ENCODE data around the gene C17orf107.
"Not testable (repeated sequence)": the region's sequence is repeated elsewhere in the genome, so short reads cannot be mapped to it uniquely, and the experiment has no call there.

The C17orf107 gene

DNA sequence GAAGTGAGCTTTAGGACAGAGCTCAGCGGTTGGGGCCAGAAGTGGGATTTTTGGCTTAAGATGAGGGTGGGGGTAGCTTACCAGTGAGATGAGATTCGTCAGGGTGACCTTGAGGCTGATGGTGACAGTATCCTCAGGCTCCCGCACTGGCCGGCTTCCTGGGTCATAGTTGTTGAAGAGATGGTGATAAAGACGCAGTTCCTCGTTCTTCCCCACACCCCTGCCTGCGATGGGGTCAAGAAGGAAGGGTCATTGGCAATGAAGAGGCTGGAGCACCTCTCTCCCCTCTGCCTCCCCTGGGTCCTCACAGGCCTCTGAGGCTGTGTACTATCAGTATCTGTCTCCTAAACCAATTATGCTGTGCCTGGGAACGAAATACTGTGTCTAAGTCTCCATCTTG is 3.2 kb downstream of the C17orf107 start:
- no peak for TF ChIP-seq PKNOX1 (IDR thresholded peaks at IDR 0.05)
- TF ChIP-seq FOXM1 (IDR thresholded peaks at IDR 0.05; ENCODE audit: borderline replicate concordance): no peak
- TF ChIP-seq SUZ12 (IDR thresholded peaks at IDR 0.05): no peak
- TF ChIP-seq ZNF384 (IDR thresholded peaks at IDR 0.05): no peak
- TF ChIP-seq ELF4 (IDR thresholded peaks at IDR 0.05): no peak
- no peak for TF ChIP-seq FOXA1 (IDR thresholded peaks at IDR 0.05)
- TF ChIP-seq BHLHE40 (IDR thresholded peaks at IDR 0.05; ENCODE audit: borderline replicate concordance): no peak
- TF ChIP-seq FOXK2 (IDR thresholded peaks at IDR 0.05): no peak
- no peak for TF ChIP-seq CTBP1 (IDR thresholded peaks at IDR 0.05; ENCODE audit: borderline replicate concordance)
- no peak for TF ChIP-seq LEF1 (IDR thresholded peaks at IDR 0.05; ENCODE audit: borderline replicate concordance)
- TF ChIP-seq HDGF (IDR thresholded peaks at IDR 0.05; ENCODE audit: borderline replicate concordance): no peak
- TF ChIP-seq SP1 (IDR thresholded peaks at IDR 0.05): no peak
- TF ChIP-seq ARNT (IDR thresholded peaks at IDR 0.05): no peak
- no peak for TF ChIP-seq NFRKB (IDR thresholded peaks at IDR 0.05)
- no peak for TF ChIP-seq L3MBTL2 (conservative IDR thresholded peaks at IDR 0.05)
- no peak for TF ChIP-seq TARDBP (IDR thresholded peaks at IDR 0.05)
- ChIA-PET POLR2A (interaction anchor here (0.7 to 1.1 kb wide), 2 partner anchors 56 to 112 kb away, joined by 3 to 5 read pairs; no protein-coding TSS in a partner anchor), CTCF (interaction anchor here (1.1 kb wide), 1 partner anchor 22 kb away, joined by 3 read pairs; no protein-coding TSS in a partner anchor)
- DNase-seq (ENCODE audit: extremely low spot score): no peak

DNA sequence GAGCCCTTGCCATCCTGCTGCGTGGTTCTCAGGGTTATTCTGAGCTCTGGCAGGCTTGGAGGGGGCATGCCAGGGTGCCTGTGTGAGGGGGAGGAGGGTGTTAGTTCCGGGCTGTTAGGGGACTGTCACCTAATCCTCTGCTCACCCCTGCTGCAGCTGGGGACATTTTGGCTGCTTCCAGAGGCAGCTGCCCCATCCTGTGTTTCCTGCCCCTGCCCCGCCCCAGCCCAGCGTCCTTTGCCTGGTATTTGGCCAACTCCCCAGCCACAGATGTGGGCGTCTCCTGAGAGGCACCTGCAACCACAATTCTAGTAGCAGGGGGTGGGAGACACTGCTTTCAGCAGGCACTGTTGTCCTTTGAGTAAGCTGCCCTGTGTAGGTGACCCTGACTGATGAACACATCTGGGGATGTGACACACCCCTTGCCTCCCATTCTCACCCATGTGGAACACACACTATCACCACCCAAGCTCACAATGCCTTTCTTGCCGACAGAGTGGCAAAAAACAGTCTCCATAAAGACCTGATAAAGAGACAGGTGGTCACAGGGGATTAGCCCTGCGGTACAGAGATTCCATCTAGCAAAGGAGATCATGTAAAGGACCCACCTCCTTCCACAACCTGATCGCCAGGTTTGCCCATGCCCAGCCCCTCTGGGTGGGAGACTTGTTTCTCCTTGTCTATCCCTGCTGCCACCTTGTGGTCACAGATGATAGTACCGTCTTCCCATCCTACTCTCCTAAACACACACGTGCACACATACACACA is 3.9 kb downstream of the C17orf107 start, which contains the start of gene CHRNE:
Gene CHRNE (minus strand): TSS at position 48 of the 768 bp plus-strand sequence. CDS start 35 bp downstream, at position 13.
- no peak for TF ChIP-seq TARDBP (IDR thresholded peaks at IDR 0.05)
- TF ChIP-seq L3MBTL2 (conservative IDR thresholded peaks at IDR 0.05): no peak
- TF ChIP-seq ARNT (IDR thresholded peaks at IDR 0.05): no peak
- TF ChIP-seq FOXM1 (IDR thresholded peaks at IDR 0.05; ENCODE audit: borderline replicate concordance): no peak
- TF ChIP-seq CTBP1 (IDR thresholded peaks at IDR 0.05; ENCODE audit: borderline replicate concordance): no peak
- no peak for TF ChIP-seq SP1 (IDR thresholded peaks at IDR 0.05)
- no peak for TF ChIP-seq SUZ12 (IDR thresholded peaks at IDR 0.05)
- no peak for TF ChIP-seq FOXA1 (IDR thresholded peaks at IDR 0.05)
- no peak for TF ChIP-seq ELF4 (IDR thresholded peaks at IDR 0.05)
- no peak for TF ChIP-seq PKNOX1 (IDR thresholded peaks at IDR 0.05)
- no peak for TF ChIP-seq HDGF (IDR thresholded peaks at IDR 0.05; ENCODE audit: borderline replicate concordance)
- TF ChIP-seq LEF1 (IDR thresholded peaks at IDR 0.05; ENCODE audit: borderline replicate concordance): no peak
- no peak for TF ChIP-seq FOXK2 (IDR thresholded peaks at IDR 0.05)
- no peak for TF ChIP-seq NFRKB (IDR thresholded peaks at IDR 0.05)
- TF ChIP-seq BHLHE40 (IDR thresholded peaks at IDR 0.05; ENCODE audit: borderline replicate concordance): no peak
- TF ChIP-seq ZNF384 (IDR thresholded peaks at IDR 0.05): no peak
- ChIA-PET CTCF (interaction anchor here (0.6 to 1.4 kb wide), 7 partner anchors 12 to 193 kb away, joined by 3 to 4 read pairs (median 3); partner anchors contain the start of genes RNF167 and SLC25A11), POLR2A (interaction anchor here (1.1 kb wide), 1 partner anchor 113 kb away, joined by 5 read pairs; no protein-coding TSS in a partner anchor)
- DNase-seq (ENCODE audit: extremely low spot score): peak; percentile 72

DNA sequence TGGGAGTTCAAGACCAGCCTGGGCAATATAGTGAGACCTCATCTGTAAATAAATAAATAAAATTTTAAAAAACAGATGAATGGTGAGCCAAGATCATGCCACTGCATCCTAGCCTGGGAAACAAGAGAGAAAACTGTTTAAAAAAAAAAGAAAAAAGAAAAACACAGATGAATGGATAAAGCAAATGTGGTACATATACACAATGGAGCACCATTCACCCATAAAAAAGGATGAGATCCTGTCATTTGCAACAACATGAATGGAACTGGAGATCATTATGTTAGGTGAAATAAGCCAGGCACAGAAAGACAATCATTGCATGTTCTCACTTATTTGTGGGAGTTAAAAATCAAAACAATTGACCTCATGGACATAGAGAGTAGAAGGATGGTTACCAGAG is 7.3 kb downstream of the C17orf107 start:
- POLR2A ChIA-PET; DNase-seq (ENCODE audit: extremely low spot score); CTCF ChIA-PET: not testable (repeated sequence)

GRCh38 chr17:4908301-4908700 is 9.0 kb downstream of the C17orf107 start:
- no peak for DNase-seq (ENCODE audit: extremely low spot score)
- peak; percentile 49; the same call in 1 of the 2 replicates for TF ChIP-seq TARDBP (IDR thresholded peaks at IDR 0.05)
- TF ChIP-seq HDGF (IDR thresholded peaks at IDR 0.05; ENCODE audit: borderline replicate concordance): no peak
- POLR2A ChIA-PET: interaction anchor here (0.5 to 2.5 kb wide), 9 partner anchors 10 to 153 kb away, joined by 3 to 38 read pairs (median 5); partner anchors contain the start of genes CAMTA2, ENO3, INCA1 and KIF1C
- CTCF ChIA-PET: interaction anchor here (0.5 to 1.6 kb wide), 9 partner anchors 14 to 487 kb away, joined by 3 to 8 read pairs (median 5); partner anchors contain the start of genes CAMTA2, ENO3, RNF167 and SLC25A11

- CTCF ChIA-PET: interaction anchor here (0.5 to 1.6 kb wide), 13 partner anchors 14 to 488 kb away, joined by 3 to 8 read pairs (median 5); partner anchors contain the start of genes CAMTA2, ENO3, RNF167 and SLC25A11
- POLR2A ChIA-PET: interaction anchor here (0.5 to 2.5 kb wide), 17 partner anchors 8 to 189 kb away, joined by 3 to 38 read pairs (median 4); partner anchors contain the start of genes CAMTA2, ENO3, INCA1 and KIF1C
Measured at GRCh38 chr17:4908711-4909496, 9.6 kb downstream of the C17orf107 start.

GRCh38 chr17:4913994-4914393 is 14.7 kb downstream of the C17orf107 start:
- no peak for DNase-seq (ENCODE audit: extremely low spot score)
- CTCF ChIA-PET: no interaction called here
- POLR2A ChIA-PET: interaction anchor here (1.2 kb wide), 2 partner anchors 26 to 53 kb away, joined by 5 to 12 read pairs; partner anchors contain the start of genes RNF167, SLC25A11 and SPAG7
- no peak for TF ChIP-seq NFRKB (IDR thresholded peaks at IDR 0.05)
- TF ChIP-seq ARNT (IDR thresholded peaks at IDR 0.05): no peak
- no peak for TF ChIP-seq FOXM1 (IDR thresholded peaks at IDR 0.05; ENCODE audit: borderline replicate concordance)
- TF ChIP-seq CTBP1 (IDR thresholded peaks at IDR 0.05; ENCODE audit: borderline replicate concordance): no peak
- no peak for TF ChIP-seq FOXA1 (IDR thresholded peaks at IDR 0.05)
- TF ChIP-seq L3MBTL2 (conservative IDR thresholded peaks at IDR 0.05): no peak
- TF ChIP-seq PKNOX1 (IDR thresholded peaks at IDR 0.05): no peak
- TF ChIP-seq SUZ12 (IDR thresholded peaks at IDR 0.05): no peak
- no peak for TF ChIP-seq ZNF384 (IDR thresholded peaks at IDR 0.05)
- TF ChIP-seq ELF4 (IDR thresholded peaks at IDR 0.05): no peak
- no peak for TF ChIP-seq TARDBP (IDR thresholded peaks at IDR 0.05)
- TF ChIP-seq HDGF (IDR thresholded peaks at IDR 0.05; ENCODE audit: borderline replicate concordance): no peak
- TF ChIP-seq LEF1 (IDR thresholded peaks at IDR 0.05; ENCODE audit: borderline replicate concordance): no peak
- TF ChIP-seq FOXK2 (IDR thresholded peaks at IDR 0.05): no peak
- TF ChIP-seq BHLHE40 (IDR thresholded peaks at IDR 0.05; ENCODE audit: borderline replicate concordance): no peak
- TF ChIP-seq SP1 (IDR thresholded peaks at IDR 0.05): no peak

More at GRCh38 chr17:4908711-4909496, 9.6 kb downstream of the C17orf107 start:
- DNase-seq (ENCODE audit: extremely low spot score): peak; percentile 86
- TF ChIP-seq CTBP1 (IDR thresholded peaks at IDR 0.05; ENCODE audit: borderline replicate concordance): no peak

DNA sequence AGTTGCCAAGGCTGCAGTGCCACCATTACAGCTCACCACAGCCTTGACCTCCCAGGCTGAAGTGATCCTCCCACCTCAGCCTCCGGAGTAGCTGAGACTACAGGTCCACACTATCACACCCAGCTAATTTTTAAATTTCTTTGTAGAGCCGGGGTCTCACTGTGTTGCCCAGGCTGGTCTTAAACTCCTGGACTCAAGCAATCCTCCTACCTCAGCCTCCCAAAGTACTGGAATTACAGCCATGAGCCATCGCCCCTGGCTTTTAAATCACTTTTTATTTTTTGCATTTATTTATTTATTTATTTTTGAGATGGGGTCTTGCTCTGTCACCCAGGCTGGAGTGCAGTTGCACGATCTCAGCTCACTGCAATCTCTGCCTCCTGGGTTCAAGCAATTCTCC is 15.2 kb downstream of the C17orf107 start:
- POLR2A ChIA-PET: interaction anchor here (1.2 kb wide), 2 partner anchors 25 to 53 kb away, joined by 5 to 12 read pairs; partner anchors contain the start of genes RNF167, SLC25A11 and SPAG7
- DNase-seq (ENCODE audit: extremely low spot score); CTCF ChIA-PET: not testable (repeated sequence)

Measured in HEK293T (cell line).